SK-N-MC (cell line): ENCODE results near the gene PRPF4.

Source experiments
- DNase-seq: peaks from one replicate; pipeline ENCODE4 v3.0.0-alpha.2; 2011; ENCODE audit warnings: low read depth, low spot score
- H3K27ac ChIP-seq: fragments of 200-600 bp; sonication (generic); 2 replicates; pipeline ENCODE4 v1.5.1; 2016; ENCODE audit warnings: mixed run types
- H3K36me3 ChIP-seq: fragments of 200-600 bp; sonication (generic); 2 replicates; pipeline ENCODE4 v1.6.1; 2017; ENCODE audit warnings: antibody characterized with exemption, low read length, mixed read lengths; ENCODE audit not compliant: insufficient read depth
- H3K4me3 ChIP-seq: fragments of 200-600 bp; sonication (generic); 2 replicates; pipeline ENCODE4 v1.5.1; 2016
- H3K9ac ChIP-seq: fragments of 200-600 bp; sonication (generic); 2 replicates; pipeline ENCODE4 v1.8.0; 2017; ENCODE audit warnings: mixed run types, mixed read lengths; ENCODE audit not compliant: insufficient read length
- H3K9me3 ChIP-seq: fragments of 200-600 bp; sonication (generic); 2 replicates; pipeline ENCODE4 v1.6.1; 2017; ENCODE audit warnings: low read depth, mild to moderate bottlenecking, antibody characterized with exemption, low read length, moderate library complexity, mixed read lengths
- EZH2 ChIP-seq: fragments of 200-600 bp; sonication (generic); IDR thresholded peaks from one replicate; pipeline ENCODE4 v1.6.1; 2017; ENCODE audit warnings: antibody characterized with exemption
- FOXP2 ChIP-seq: optimal IDR thresholded peaks from 2 replicates; pipeline ENCODE3; 2011; ENCODE audit warnings: mild to moderate bottlenecking, moderate library complexity; ENCODE audit not compliant: insufficient read depth; ENCODE audit errors: extremely low read length, control extremely low read depth
- POLR2AphosphoS5 ChIP-seq: IDR thresholded peaks from 2 replicates; pipeline ENCODE4 v1.6.1; 2012; ENCODE audit warnings: mild to moderate bottlenecking, low read depth, low read length, borderline replicate concordance

PRPF4 gene

GRCh38 chr9:113301548-113301947 lies 26.1 kb downstream of the PRPF4 start:
- no peaks in the 10 kb centered on the region for H3K36me3 ChIP-seq
- no peak overlapping the region for H3K9ac ChIP-seq
- H3K9me3 ChIP-seq = no peaks in the 10 kb centered on the region
- TF ChIP-seq POLR2AphosphoS5 = no peak
- TF ChIP-seq EZH2 = no peak
- TF ChIP-seq FOXP2 = no peak
- no peak for DNase-seq
- H3K4me3 ChIP-seq = no peak overlapping the region
- H3K27ac ChIP-seq = no peak overlapping the region

- Histone ChIP-seq H3K27ac (no peak within 1 kb of the TSS), H3K9me3 (no peaks in the 10 kb centered on the region), H3K36me3 (no peaks in the 10 kb centered on the region), H3K9ac (no peak within 1 kb of the TSS), H3K4me3 (no peak within 1 kb of the TSS)
- DNase-seq = no peak
- TF ChIP-seq EZH2 = no peak
- TF ChIP-seq FOXP2 = no peak
- no peak for TF ChIP-seq POLR2AphosphoS5
Measured at GRCh38 chr9:113302792-113303418, 27.4 kb downstream of the PRPF4 start, which contains the start of gene RNF183. TSS of gene RNF183 (minus strand) at chr9:113303376. CDS start at chr9:113298184, 5,192 bp downstream.

GRCh38 chr9:113306566-113306965 lies 31.1 kb downstream of the PRPF4 start:
- no peaks in the 10 kb centered on the region for H3K36me3 ChIP-seq
- H3K4me3 ChIP-seq = no peak overlapping the region

GRCh38 chr9:113307396-113307975 lies 32.0 kb downstream of the PRPF4 start:
- H3K27ac ChIP-seq = no peak overlapping the region
- TF ChIP-seq EZH2 (no peak), FOXP2 (no peak), POLR2AphosphoS5 (no peak)
- H3K9me3 ChIP-seq = no peaks in the 10 kb centered on the region
- H3K9ac ChIP-seq = no peak overlapping the region
- H3K36me3 ChIP-seq = no peaks in the 10 kb centered on the region
- no peak for DNase-seq
- H3K4me3 ChIP-seq = no peak overlapping the region

More at GRCh38 chr9:113306566-113306965, 31.1 kb downstream of the PRPF4 start:
- Histone ChIP-seq H3K9ac (no peak overlapping the region), H3K27ac (no peak overlapping the region), H3K9me3 (no peaks in the 10 kb centered on the region)
- no peak for DNase-seq
- TF ChIP-seq POLR2AphosphoS5 = no peak
- TF ChIP-seq EZH2 = no peak
- TF ChIP-seq FOXP2 = no peak

- H3K27ac ChIP-seq = no peak overlapping the region
- H3K9me3 ChIP-seq = no peaks in the 10 kb centered on the region
- peak; percentile 18 for DNase-seq
- no peak overlapping the region for H3K4me3 ChIP-seq
- no peaks in the 10 kb centered on the region for H3K36me3 ChIP-seq
- H3K9ac ChIP-seq = no peak overlapping the region
- TF ChIP-seq EZH2 (no peak), FOXP2 (no peak), POLR2AphosphoS5 (no peak)
Measured at GRCh38 chr9:113309204-113309813, 33.9 kb downstream of the PRPF4 start.

- TF ChIP-seq POLR2AphosphoS5 (no peak), FOXP2 (no peak), EZH2 (no peak)
- no peaks in the 10 kb centered on the region for H3K36me3 ChIP-seq
Measured at GRCh38 chr9:113310538-113310937, 35.1 kb downstream of the PRPF4 start.

GRCh38 chr9:113311961-113312360 lies 36.5 kb downstream of the PRPF4 start:
- TF ChIP-seq POLR2AphosphoS5 (no peak), EZH2 (no peak), FOXP2 (no peak)
- no peaks in the 10 kb centered on the region for H3K36me3 ChIP-seq
- H3K4me3 ChIP-seq = no peak overlapping the region
- no peaks in the 10 kb centered on the region for H3K9me3 ChIP-seq
- no peak overlapping the region for H3K27ac ChIP-seq
- no peak overlapping the region for H3K9ac ChIP-seq
- DNase-seq = no peak

More at GRCh38 chr9:113310538-113310937, 35.1 kb downstream of the PRPF4 start:
- no peak overlapping the region for H3K27ac ChIP-seq
- no peaks in the 10 kb centered on the region for H3K9me3 ChIP-seq
- no peak for DNase-seq
- no peak overlapping the region for H3K9ac ChIP-seq
- no peak overlapping the region for H3K4me3 ChIP-seq

- Histone ChIP-seq H3K9me3 (no peaks in the 10 kb centered on the region), H3K4me3 (no peak overlapping the region), H3K36me3 (no peaks in the 10 kb centered on the region), H3K9ac (no peak overlapping the region), H3K27ac (no peak overlapping the region)
- TF ChIP-seq EZH2 (no peak), FOXP2 (no peak), POLR2AphosphoS5 (no peak)
- no peak for DNase-seq
Measured at GRCh38 chr9:113313261-113313660, 37.8 kb downstream of the PRPF4 start.
